BJ (cell line): ENCODE results near the gene S100A16. TPM values are rescaled to one million over a fixed set of nuclear protein-coding genes. Genes with fewer than 3 reads are reported as not detected.
"Not testable (repeated sequence)": the region's sequence is repeated elsewhere in the genome, so short reads cannot be mapped to it uniquely, and the experiment has no call there.

ENCODE experiments used
- CTCF ChIA-PET: fragments of 350-600 bp; formaldehyde crosslinking; extraction: SDS; loops from one replicate; lab custom pipeline; 2021; ENCODE audit warnings: antibody characterized with exemption, inconsistent platforms; lab: Yijun Ruan, JAX
- POLR2A ChIA-PET: fragments of 300-600 bp; sonication (Branson Sonifier 250); formaldehyde crosslinking; extraction: SDS; loops from one replicate; lab custom pipeline; 2021; ENCODE audit warnings: antibody characterized with exemption; lab: Charles Lee
- DNase-seq: peaks from one replicate; pipeline ENCODE4 v3.0.0-alpha.2; 2011; ENCODE audit warnings: low read depth
- H3K27me3 ChIP-seq: 2 replicates; pipeline ENCODE4 v1.6.0; 2011; ENCODE audit warnings: low read length; ENCODE audit not compliant: control insufficient read depth, insufficient read depth
- H3K36me3 ChIP-seq: 2 replicates; pipeline ENCODE4 v1.5.1; 2011; ENCODE audit warnings: low read length; ENCODE audit not compliant: control insufficient read depth, insufficient read depth
- H3K4me3 ChIP-seq: 2 replicates; pipeline ENCODE4 v1.5.1; 2011; ENCODE audit warnings: low read depth, mild to moderate bottlenecking, control low read depth, low read length
- polyA plus RNA-seq: library from polyadenylated mRNA; depleted of rRNA; stranded (reverse); fragments of >200 nt; gene quantifications from 2 replicates; pipeline ENCODE4 v1.2.3, GENCODE V29; 2011
- TF ChIP-seq, protein P1 (sequence below): IDR thresholded peaks from 2 replicates; pipeline ENCODE4 v1.5.1; 2011; ENCODE audit warnings: low read depth, mild to moderate bottlenecking, control low read depth, inconsistent platforms, low read length, moderate library complexity; ENCODE audit not compliant: insufficient read depth

Gene S100A16
- polyA plus RNA-seq, 1 experiment = 699 TPM

DNA sequence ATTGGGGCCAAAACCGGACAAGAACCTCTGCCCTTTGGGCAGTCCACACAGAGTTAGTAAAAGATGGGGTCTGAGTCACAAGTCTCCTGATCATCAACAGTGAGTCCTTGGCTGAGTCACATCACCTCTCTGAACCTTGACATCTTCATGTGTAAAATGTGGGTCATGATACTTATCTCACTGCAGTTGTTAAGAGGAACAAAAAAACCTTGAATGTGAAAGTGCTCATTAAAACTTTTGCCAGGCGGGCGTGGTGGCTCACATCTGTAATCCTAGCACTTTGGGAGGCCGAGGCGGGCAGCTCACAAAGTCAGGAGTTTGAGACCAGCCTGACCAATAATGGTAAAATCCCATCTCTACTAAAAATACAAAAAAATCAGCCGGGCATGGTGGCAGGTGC is 15.7 kb downstream of the S100A16 start:
- no peak for DNase-seq
- CTCF ChIA-PET = interaction anchor here (1.2 to 3.3 kb wide), 2 partner anchors 13 to 30 kb away, joined by 3 to 14 read pairs; partner anchors contain the start of genes S100A1 and S100A13
- TF ChIP-seq, protein P1, sequence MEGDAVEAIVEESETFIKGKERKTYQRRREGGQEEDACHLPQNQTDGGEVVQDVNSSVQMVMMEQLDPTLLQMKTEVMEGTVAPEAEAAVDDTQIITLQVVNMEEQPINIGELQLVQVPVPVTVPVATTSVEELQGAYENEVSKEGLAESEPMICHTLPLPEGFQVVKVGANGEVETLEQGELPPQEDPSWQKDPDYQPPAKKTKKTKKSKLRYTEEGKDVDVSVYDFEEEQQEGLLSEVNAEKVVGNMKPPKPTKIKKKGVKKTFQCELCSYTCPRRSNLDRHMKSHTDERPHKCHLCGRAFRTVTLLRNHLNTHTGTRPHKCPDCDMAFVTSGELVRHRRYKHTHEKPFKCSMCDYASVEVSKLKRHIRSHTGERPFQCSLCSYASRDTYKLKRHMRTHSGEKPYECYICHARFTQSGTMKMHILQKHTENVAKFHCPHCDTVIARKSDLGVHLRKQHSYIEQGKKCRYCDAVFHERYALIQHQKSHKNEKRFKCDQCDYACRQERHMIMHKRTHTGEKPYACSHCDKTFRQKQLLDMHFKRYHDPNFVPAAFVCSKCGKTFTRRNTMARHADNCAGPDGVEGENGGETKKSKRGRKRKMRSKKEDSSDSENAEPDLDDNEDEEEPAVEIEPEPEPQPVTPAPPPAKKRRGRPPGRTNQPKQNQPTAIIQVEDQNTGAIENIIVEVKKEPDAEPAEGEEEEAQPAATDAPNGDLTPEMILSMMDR = no peak
- POLR2A ChIA-PET = no interaction called here
- H3K4me3 ChIP-seq = no peak overlapping the region
- H3K36me3 ChIP-seq = peaks cover 2% of the 10 kb centered on the region; the same call in 1 of the 2 replicates
- no peaks in the 10 kb centered on the region for H3K27me3 ChIP-seq

DNA sequence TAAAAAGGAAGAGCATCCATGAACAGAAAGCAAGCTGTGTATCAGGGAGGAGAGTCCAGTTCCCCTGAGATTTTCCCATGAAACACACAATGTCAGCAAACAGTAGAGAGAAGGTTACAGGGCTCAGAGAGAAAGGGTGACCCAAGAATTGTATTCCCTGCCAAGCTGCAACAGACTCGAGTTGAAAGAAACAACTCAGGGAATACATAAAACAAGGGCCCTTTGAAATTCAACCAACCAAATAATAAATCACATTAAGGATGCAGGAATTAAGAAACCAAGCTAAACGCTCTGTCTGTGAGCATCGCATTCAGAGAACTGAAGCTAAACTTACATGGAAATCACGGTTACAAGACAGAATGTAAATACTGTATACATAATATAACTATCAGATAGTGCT is 20.2 kb downstream of the S100A16 start:
- H3K4me3 ChIP-seq = no peak overlapping the region
- H3K27me3 ChIP-seq = no peaks in the 10 kb centered on the region
- H3K36me3 ChIP-seq = no peaks in the 10 kb centered on the region
- ChIA-PET POLR2A (no interaction called here), CTCF (interaction anchor here (0.9 to 1.4 kb wide), 5 partner anchors 8 to 76 kb away, joined by 3 to 4 read pairs (median 3); no protein-coding TSS in a partner anchor)
- TF ChIP-seq, protein P1 = no peak
- DNase-seq = no peak

DNA sequence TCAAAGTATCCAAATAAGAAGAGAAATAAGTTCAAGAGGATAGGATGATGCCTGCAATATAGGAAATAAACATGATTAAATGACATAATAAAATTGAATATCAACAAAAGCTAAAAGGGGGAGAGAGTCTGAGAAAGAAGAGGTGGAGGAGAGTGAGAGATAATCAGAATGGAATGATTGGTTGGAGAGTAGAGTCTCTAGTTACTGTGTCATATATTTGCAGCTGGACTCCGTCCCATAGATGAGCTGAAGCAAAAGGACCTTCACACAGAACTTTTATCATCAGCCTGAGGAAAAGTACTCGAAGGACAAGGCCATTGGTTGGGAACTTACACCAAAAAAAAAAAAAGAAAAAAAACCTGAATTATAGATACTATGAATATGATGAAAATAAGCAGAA is 24.5 kb downstream of the S100A16 start:
- Histone ChIP-seq H3K36me3 (no peaks in the 10 kb centered on the region), H3K4me3 (no peak overlapping the region), H3K27me3 (no peaks in the 10 kb centered on the region)
- TF ChIP-seq, protein P1 = no peak
- no peak for DNase-seq
- ChIA-PET CTCF (interaction anchor here (0.6 kb wide), 1 partner anchor 161 kb away, joined by 3 read pairs; no protein-coding TSS in a partner anchor), POLR2A (no interaction called here)

DNA sequence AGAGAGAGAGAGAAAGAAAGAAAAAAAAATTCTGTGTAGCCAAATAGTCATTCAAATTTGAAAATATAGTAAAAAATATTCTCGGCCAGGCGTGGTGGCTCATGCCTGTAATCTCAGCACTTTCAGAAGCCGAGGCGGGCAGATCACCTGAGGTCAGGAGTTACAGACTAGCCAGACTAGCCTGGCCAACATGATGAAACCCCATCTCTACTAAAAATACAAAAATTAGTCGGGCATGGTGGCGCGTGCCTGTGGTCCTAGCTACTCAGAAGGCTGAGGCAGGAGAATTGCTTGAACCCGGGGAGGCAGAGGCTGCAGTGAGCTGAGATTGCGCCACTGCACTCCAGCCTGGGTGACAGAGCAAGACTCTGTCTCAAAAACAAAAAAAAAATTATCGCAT is 24.9 kb downstream of the S100A16 start:
- POLR2A ChIA-PET, DNase-seq, CTCF ChIA-PET, H3K4me3 ChIP-seq, H3K36me3 ChIP-seq, H3K27me3 ChIP-seq: not testable (repeated sequence)

DNA sequence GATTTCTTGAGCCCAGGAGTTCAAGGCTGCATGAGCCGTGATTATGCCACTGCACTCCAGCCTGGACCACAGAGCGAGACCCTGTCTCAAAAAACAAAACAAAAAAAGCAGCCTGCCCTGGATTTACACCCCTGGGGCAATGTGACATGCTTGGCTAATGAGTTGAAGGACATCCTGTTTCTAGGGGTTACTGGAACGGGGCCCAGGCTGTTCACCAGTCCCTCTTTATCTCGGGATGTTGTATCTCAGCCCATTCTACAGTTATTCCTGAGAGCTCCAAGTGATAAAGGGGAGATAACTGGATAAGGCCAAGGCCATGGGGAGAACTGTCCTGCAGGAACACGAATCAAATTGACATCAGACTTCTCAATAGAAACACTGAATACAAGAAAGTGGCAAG is 25.6 kb downstream of the S100A16 start:
- no peak for DNase-seq
- Histone ChIP-seq H3K27me3 (no peaks in the 10 kb centered on the region), H3K36me3 (no peaks in the 10 kb centered on the region), H3K4me3 (no peak overlapping the region)
- CTCF ChIA-PET = interaction anchor here (1.0 kb wide), 1 partner anchor 30 kb away, joined by 4 read pairs; no protein-coding TSS in a partner anchor
- TF ChIP-seq, protein P1 = no peak
- POLR2A ChIA-PET = no interaction called here

DNA sequence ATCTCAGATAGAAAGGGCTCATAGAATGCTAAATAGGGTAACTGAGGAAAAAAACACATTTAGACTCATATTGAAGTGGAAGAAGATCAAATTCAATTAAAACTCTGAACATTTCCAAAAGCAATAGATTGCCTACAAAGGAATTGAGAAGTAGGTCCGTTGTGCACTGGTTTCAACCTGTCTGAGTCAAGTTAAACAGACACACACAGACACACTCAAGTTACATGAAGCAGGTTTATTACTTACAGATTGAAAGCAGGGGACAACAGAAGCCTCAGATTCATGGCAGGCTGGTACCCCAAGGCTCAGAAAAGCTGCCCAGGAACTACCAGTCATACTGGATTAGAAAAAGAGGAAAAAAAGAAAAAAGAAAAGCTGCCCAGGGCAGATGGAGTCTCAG is 26.6 kb downstream of the S100A16 start:
- no peak for DNase-seq
- POLR2A ChIA-PET = no interaction called here
- H3K4me3 ChIP-seq = no peak overlapping the region
- CTCF ChIA-PET = interaction anchor here (1.1 to 1.7 kb wide), 2 partner anchors 14 to 76 kb away, joined by 3 to 8 read pairs; no protein-coding TSS in a partner anchor
- no peaks in the 10 kb centered on the region for H3K36me3 ChIP-seq
- H3K27me3 ChIP-seq = no peaks in the 10 kb centered on the region
- TF ChIP-seq, protein P1 = no peak
